GM03348 (cell line): ENCODE measurements around the gene DNAJC4.

Experiments
- DNase-seq: peaks from one replicate; pipeline ENCODE4 v3.0.0; 2012; ENCODE audit warnings: low spot score

Gene DNAJC4, protein sequence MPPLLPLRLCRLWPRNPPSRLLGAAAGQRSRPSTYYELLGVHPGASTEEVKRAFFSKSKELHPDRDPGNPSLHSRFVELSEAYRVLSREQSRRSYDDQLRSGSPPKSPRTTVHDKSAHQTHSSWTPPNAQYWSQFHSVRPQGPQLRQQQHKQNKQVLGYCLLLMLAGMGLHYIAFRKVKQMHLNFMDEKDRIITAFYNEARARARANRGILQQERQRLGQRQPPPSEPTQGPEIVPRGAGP

DNA sequence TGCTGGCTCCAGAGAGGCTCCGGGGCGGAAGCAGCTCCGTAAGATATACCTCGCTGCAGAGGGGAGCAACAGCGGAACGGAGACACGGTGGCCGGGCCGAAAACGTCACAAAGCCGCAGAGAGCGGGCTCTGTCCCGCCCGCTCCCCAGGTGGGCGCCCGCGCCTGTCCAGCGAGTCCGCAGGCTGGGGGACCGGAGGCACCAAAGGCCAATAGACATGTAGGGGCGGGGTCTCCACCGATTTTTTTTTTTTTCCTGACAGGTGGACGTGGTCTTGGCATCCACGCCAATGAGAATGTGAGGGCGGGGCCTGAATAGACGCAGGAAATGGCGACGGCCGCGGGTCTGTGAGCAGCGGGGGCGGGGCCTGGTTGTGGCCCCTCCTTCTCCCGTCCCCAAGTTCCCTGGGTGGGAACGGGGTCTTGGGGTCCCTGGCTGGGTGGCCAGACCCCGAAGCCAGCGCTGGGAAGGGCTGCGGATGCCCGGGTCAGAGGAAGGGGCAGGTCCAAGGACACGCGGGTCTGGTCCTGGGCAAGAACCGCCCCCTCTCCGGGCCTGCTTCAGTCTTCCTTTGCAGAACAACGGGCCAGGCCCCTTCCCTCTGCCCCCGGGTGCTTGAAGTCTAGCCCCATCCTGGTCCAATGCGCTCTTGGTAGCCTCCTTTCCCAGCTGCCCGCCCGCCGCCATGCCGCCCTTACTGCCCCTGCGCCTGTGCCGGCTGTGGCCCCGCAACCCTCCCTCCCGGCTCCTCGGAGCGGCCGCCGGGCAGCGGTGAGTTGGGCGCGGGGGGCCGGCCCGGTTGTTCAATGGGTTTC, at the start of gene DNAJC4:
TSS of gene DNAJC4 (plus strand) at position 378 of the 814 bp plus-strand sequence. CDS start at position 685, 307 bp downstream.
- DNase-seq, result peak; percentile 86

DNA sequence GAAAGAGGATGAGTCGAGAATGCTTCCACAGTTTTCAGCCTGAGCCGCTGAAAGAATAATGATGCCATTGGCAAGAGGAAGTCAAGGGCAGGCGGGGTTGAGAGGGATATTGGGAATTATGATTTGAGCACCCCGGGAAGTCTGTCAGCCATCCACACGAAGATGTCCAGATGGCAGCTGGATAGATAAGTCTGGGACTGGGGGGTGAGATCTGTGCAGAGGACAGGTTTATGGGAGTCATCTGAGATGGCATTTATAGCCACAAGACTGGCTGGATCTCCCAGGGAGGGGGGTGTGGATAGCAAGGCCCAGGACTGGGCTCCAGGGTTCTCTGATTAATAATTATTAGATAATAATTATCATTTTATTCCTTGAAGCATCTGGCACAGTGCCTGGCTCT, 49.5 kb upstream of the DNAJC4 start:
- DNase-seq, result no peak

DNA sequence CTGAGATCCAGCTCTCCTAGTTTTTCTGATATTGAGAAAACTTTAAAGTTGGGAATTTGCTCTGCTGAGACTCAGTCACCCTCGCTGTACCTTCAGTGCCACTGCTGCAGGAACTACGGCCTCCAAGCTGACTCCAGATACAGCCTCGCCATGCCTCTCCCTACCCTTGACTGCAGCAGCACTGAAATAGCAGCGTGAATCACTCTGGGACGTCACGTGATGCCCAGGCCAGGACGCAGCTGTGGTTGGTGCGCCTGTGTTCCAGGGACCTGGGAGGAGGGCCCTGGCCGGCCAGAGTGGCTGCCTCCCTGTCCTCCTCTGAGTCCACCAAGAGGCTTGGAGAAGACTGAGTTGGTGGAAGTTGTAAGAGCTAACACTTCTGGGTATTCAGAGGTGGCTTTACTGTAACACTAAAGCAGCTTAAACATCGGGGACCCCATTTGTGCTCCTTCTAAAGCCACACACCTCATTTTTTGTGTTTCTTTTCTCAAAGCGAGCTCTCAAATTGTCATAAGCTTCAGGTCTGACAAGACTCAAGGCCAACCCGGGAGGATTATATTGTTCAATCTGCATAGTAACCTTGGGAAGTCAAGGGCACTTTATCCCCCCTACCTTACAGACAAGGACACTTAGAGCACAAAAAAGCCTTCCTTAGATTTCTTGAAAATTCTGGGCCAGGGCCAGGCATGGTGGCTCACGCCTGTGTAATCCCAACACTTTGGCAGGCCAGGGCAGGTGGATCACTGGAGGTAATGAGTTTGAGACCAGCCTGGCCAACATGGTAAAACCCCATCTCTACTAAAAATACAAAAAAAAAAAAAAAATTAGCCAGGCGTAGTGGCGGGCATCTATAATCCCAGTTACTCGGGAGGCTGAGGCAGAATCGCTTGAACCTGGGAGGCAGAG, 48.6 kb upstream of the DNAJC4 start:
- DNase-seq, result peak; percentile 95

DNA sequence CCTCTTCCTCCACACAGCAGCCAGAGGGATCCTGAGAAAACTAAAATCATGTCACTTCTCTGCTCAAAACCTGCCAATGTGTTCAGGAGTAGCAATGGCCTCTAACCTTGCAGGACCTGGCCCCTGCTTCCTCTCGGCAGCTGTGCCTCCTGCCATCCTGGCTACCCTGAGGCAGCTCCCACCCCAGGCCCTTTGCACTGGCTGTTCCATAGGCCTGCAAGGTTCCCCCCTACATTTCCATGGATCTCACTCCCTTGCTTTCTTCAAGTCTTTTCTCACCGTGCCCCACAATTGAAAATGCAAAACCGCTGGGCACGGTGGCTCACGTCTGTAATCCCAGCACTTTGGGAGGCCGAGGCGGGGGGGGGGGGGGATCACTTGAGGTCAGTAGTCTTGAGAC, 46.5 kb upstream of the DNAJC4 start:
- DNase-seq, result no peak

DNA sequence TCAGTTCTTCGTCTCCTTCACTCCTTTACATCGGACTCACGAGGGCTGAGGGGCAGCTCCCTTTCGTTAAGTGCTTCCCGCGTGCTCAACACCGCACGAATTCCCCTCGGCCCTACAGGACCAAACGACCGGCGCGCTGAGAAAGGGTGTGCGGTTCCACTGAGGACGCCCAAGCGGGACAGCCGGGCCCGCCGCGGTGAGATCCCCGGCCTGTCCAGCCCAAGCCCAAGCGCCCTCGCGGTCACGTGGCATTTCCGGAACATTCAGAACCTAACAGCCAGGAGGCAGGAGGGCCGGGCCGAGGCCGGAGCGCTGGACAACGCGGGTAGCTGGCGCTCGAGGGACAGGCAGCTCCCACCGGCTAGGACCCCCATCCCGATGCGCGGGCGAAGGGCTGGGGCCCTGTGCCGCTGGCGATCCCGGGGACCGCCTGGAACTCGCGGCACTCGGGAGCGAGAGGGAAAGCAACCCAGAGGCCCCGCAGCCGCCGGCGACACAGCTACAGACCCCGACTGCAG, 45.1 kb upstream of the DNAJC4 start:
- DNase-seq, result peak; percentile 88

DNA sequence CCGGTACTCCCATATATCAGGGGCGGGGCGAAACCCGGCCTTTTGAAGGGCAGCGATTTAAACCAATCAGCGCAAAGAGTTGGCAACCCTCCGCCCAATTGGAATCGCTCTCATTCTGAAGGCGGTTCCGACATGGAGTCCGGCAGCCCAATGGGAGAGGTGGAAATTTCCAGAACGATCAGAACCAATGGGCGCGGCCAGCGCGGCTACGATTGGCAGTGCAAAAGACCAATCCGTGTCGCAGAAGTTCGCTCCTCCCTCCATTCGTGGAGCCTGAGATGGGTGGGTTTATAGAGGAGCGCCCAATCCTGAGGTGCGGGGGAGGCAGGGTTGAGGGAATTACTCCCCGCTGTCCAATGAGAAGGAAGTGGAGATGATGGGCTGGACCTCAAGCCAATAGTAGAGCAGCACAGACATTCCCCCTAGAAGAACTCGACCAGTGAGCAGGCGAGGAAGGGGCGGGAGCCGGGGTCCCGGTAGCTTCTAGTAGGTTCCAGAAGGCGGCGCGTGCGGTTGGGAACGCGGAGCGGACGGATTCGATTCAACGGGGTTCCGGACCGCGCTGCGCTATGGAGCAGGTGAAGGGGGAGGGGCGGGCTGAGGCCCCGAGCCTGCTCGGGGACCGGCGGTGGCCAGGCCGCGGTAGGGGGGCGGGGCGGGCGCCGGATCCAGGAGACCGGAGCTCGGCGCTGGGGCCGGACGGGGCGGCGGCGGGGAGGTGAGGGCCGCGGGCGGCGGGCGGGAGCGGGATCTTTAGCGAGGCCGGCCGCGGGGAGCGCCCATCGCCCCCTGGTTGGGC, 44.5 kb upstream of the DNAJC4 start, which contains the start of gene STIP1:
TSS of gene STIP1 (plus strand) at position 479 of the 799 bp plus-strand sequence. CDS start at position 570, 91 bp downstream.
- DNase-seq, result peak; percentile 99

DNA sequence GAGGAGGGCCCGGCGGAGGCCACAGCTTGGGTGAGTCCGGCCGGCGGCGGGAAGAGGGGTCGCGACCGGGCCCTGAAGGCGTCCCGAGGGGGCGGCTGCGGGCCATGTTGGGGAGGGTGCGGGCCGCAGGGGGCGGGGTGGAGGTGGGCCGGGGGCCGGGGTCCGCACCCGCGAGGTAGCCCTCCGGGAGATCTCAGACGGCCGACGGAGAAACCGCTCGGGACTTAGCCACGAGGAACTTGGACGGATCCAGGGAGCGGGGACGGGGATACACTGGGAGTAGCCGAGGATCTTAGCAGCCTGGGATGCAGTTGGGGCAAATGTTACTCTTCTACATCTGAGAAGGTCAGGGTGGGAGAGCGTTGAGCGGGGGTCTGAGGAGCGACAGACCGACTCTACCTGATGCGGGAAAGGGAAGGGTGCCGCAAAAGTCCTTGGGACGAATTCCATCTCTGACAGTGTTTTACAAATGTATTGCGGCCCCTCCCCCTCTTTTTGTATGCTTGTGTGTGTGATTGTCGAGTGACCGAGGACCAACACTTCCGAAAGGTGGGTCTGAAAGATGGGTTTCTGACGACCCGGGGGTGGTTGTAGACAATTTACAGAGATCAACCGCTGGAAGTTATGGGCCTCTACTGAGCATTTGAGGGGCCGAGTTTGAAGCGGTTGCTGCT, 43.7 kb upstream of the DNAJC4 start:
- peak; percentile 37 for DNase-seq

DNA sequence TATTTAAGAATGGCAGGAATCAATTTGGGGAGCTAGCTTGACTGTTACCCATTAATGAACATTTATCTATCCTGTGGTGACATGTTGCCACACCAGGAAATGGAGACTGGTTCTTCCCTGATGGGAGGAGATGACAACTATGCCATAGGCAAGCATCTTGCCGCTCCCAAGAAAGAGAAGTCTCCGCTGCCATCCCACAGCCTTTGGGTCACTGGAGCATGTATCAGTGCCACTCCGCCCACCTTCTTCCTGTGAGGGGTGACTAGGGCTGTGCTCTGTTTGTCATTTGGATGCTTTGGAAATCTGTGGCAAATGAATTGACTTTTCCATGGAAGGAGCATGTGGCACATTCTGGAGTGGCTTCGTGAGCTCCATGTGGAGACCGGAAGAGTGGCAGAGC, 37.9 kb upstream of the DNAJC4 start:
- no peak for DNase-seq

DNA sequence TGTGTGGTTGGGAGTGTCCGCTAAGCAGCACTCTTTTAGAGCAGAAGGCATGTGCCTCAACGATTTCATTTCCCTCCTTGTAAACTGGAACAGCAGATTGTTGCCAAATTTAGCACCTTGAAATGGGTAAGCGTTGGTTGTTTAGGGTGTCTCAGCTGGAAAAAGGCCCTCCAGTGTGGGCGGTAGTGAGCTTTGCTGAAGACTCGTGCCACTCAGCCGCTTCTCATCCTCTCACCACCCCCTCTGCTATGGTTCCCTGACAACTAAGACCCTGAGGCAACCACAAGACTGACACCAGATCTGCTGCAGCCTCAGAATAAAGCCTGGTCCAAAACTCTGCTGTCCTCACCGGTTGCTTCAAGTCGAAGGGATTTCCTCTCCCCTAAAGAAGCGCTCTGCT, 33.7 kb upstream of the DNAJC4 start:
- DNase-seq, result no peak

DNA sequence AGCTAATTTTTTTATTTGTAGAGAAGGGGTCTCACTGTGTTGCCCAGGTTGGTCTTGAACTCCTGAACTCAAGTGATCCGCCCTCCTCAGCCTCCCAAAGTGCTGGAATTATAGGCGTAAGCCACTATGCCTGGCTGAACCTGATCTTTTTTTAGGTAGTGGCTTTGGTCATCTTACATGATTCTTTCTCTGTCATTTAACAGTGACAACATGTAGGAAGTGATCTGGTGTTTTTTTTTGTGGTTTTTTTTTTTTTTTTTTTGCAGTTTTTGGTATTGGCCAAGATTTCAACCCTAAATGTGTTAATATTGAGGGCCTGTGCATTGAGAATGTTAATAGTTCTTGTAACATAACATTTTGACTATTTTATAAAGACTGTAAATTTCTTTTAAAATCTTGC, 31.8 kb upstream of the DNAJC4 start:
- DNase-seq, result no peak

DNA sequence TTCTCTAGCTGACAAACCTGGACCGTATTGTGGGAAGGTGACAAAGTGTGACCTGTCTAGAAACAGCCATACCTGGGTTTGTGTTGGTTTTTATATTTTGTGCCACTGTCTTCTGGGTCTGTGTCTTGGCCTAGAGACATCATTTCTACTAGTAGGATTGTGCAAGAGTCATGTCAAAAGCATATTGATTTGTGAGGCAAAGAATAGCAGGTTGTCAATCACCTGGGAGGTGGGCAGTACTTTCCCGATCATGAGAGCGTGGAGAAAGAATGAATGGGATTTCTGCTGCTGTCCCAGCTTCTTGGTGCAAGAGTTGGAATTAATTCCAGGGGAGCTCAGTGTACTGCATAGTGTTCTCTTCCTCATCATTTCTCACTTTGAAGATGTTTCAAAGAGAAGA, 28.8 kb upstream of the DNAJC4 start:
- no peak for DNase-seq

DNA sequence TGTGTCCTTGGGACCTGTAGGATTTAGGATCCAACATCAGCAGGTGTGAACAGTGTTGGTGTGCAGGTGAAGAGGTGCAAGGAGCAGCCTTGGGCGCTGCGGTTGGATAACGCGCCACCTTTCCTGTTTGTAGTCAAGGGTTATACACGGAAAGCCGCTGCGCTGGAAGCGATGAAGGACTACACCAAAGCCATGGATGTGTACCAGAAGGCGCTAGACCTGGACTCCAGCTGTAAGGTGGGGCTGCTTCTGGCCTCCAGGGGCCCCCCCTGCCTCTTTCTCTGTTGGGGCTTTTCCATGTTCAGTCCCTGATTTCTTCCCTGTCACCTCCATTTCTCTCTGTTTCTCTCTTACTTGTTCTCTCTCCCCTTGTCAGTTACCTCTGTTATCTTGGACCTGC, 27.4 kb upstream of the DNAJC4 start:
- no peak for DNase-seq

DNA sequence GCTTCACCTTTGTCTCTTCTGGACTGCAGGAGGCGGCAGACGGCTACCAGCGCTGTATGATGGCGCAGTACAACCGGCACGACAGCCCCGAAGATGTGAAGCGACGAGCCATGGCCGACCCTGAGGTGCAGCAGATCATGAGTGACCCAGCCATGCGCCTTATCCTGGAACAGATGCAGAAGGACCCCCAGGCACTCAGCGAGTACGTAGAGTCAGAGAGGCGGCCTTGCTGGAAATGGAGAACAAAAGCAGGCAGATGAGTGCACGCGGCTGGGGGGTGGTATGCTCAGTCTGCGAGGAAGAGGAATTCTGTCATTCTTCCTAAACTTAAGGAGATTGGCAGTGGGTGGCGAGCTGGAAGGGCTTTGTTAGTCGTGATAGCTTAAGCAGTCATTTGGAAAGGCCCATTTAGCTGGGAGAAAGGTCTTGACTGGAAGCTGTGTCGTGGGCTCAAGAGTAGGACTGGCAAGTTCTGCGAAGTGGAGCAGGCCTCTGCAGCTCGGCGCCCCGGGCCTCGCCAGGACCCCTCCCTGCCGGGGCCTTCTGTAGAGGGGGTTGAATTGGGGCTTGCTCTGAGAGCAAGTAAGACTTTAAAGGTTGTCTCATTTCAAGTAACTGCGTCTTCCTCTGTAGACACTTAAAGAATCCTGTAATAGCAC, 26.8 kb upstream of the DNAJC4 start:
- DNase-seq, result no peak

DNA sequence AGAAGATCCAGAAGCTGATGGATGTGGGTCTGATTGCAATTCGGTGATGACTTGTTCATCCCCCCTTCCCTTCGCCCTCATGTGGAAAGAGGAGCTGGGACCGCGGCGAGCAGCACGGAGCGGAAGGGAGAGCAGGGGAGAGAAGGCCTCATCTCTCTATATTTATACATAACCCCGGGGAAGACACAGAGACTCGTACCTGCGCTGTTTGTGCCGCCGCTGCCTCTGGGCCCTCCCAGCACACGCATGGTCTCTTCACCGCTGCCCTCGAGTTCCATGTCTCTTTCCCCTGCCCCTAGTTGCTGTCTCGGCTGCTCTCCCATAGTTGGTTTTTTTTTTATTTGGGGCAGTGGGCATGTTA, 26.3 kb upstream of the DNAJC4 start:
- no peak for DNase-seq

DNA sequence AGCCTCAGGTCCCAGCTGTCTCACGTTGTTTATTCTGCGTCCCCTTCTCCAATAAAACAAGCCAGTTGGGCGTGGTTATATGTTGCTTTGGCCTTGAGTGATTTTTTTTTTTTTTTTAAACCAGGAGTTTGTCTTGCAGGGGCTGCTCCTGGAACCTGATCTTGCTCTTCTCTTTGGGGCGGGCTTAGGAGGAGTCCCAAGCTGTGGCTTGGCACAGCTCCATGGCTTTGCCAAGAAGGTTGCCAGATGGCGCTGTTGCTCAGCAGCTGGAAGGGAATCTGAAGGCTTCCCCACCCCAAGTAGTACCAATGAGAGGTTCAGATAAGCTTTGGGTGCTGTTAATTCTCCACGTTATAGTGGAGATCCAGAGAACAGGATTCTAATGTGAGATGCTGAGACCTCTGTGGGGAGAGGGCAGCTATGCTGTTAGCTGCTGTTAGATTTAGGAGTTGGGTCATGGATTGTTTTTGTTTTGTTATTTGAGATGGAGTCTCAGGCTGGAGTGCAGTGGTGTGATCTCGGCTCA, 25.8 kb upstream of the DNAJC4 start:
- DNase-seq, result peak; percentile 93

DNA sequence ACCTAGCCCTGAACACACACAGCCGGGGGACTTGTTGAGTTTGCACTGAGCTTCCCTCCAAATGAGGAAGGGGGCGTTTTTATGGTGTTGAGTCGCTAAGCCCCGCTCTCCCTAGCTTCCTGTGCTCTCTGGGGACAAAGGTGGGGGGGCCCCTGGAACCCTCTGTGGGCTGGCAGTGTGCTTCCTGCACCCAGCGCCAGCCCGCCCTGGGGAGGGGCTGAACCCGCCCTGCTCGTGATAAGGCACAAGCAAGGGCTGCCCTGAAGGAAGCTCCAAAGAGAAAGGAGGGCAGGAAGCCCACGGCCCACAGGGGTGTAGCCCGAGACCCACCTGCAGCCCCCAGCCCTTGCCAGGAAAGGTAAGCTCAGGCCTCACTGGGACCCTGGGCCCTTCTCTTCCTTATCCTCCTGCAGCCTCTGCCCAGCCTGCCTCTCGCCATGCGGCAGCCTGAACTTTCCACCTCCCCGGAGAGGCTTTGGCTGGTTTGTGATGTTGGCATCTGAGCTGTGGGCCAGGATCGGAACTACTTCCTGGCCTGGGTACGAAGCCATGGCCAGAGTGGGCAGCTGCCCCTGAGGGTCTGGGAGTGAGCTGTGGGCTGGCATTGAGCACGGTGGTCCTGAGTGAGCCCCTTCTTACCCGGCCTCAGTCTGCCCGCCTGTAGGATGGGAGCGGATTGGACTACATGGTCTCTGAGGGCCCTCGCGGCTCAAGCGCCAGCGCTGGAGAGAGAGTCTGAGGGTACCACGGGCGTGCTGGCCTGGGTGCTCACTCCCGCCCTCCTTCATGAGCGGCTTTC, 23.7 kb upstream of the DNAJC4 start, which contains the start of gene FERMT3:
TSS of gene FERMT3 (plus strand) at position 265 of the 799 bp plus-strand sequence. CDS start 644 bp downstream, outside the sequence.
- no peak for DNase-seq

DNA sequence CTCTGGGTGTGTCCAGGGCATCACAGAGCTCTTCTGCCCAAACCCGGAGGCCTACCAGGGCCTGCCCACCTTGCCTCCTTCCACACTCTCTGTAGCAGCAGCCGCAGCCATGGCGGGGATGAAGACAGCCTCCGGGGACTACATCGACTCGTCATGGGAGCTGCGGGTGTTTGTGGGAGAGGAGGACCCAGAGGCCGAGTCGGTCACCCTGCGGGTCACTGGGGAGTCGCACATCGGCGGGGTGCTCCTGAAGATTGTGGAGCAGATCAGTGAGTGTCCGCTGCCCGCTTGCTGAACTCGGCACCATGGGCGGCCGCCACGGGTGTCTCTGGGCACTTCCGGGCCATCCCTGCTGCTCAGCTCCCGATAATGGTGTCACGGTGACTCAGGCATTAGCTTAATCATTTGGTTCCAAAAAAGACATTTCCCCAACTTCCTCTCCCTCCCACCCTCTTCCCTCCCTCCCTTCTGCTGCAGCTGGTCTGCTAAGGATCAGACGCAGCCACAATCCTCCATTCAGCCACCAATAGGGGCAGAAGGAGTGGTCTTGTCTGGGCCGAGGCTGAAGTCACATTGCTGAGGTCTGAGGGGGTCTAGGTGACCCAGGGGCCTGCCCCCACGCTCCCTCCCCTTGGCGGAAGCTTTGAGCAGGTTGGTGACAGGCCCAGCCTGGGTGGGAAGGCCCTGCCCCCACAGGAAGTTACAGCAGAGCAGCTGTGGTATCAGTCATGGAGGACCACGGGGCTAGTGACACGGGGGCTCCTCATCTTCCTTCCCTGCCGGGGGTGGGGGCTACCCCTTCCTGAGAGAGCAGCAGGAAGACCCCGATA, 22.9 kb upstream of the DNAJC4 start:
- DNase-seq, result peak; percentile 78
